ENCODE data around the gene PRDM7.

- TF ChIP-seq CTCF (conservative IDR thresholded peaks at IDR 0.05; ENCODE audit: low read depth, low read length) = no peak
- TF ChIP-seq EZH2 (IDR thresholded peaks at IDR 0.05; ENCODE audit: borderline replicate concordance, low read depth, low read length, poor library complexity, severe bottlenecking) = no peak
Measured at GRCh38 chr16:90011508-90011819, 65.7 kb downstream of the PRDM7 start.

Measured in A673 (cell line).